NCI-H82 (cell line): ENCODE data around the gene MYO18A.
"Not testable (repeated sequence)": the region's sequence is repeated elsewhere in the genome, so short reads cannot be mapped to it uniquely, and the experiment has no call there.

Experiments used
- DNase-seq: peaks from one replicate; lab custom pipeline; 2025; lab: John Stamatoyannopoulos, UW

MYO18A gene

GRCh38 chr17:29180034-29180787, at the start of gene MYO18A:
Gene MYO18A, minus strand, starts transcription at chr17:29180398. Its CDS starts 13,458 bp downstream, at chr17:29166940.
- DNase-seq: peak; percentile 86

- no peak for DNase-seq
Measured at GRCh38 chr17:29225396-29225795, 45.2 kb upstream of the MYO18A start.

GRCh38 chr17:29221338-29221737, 41.1 kb upstream of the MYO18A start:
- not testable (repeated sequence) for DNase-seq

GRCh38 chr17:29219378-29220047, 39.3 kb upstream of the MYO18A start:
- peak; percentile 92 for DNase-seq

GRCh38 chr17:29216856-29217255, 36.7 kb upstream of the MYO18A start:
- DNase-seq: no peak

GRCh38 chr17:29216181-29216580, 36.0 kb upstream of the MYO18A start:
- no peak for DNase-seq

- DNase-seq: no peak
Measured at GRCh38 chr17:29215717-29216116, 35.5 kb upstream of the MYO18A start.

- no peak for DNase-seq
Measured at GRCh38 chr17:29215174-29215573, 35.0 kb upstream of the MYO18A start.

- DNase-seq: no peak
Measured at GRCh38 chr17:29214215-29215146, 34.3 kb upstream of the MYO18A start.

GRCh38 chr17:29212681-29213121, 32.5 kb upstream of the MYO18A start:
- DNase-seq: no peak

- no peak for DNase-seq
Measured at GRCh38 chr17:29212094-29212631, 32.0 kb upstream of the MYO18A start.

GRCh38 chr17:29210879-29211278, 30.7 kb upstream of the MYO18A start:
- no peak for DNase-seq

GRCh38 chr17:29209073-29209472, 28.9 kb upstream of the MYO18A start:
- no peak for DNase-seq

GRCh38 chr17:29207975-29208374, 27.8 kb upstream of the MYO18A start:
- DNase-seq: no peak

GRCh38 chr17:29205047-29205446, 24.8 kb upstream of the MYO18A start:
- no peak for DNase-seq

- not testable (repeated sequence) for DNase-seq
Measured at GRCh38 chr17:29204068-29204804, 24.0 kb upstream of the MYO18A start.

GRCh38 chr17:29197516-29198272, 17.5 kb upstream of the MYO18A start:
- no peak for DNase-seq

- DNase-seq: no peak
Measured at GRCh38 chr17:29196769-29197515, 16.7 kb upstream of the MYO18A start.

GRCh38 chr17:29195465-29196081, 15.4 kb upstream of the MYO18A start:
- DNase-seq: no peak
